Mesenchymal stem cell (in vitro differentiated cells and primary cell): ENCODE results near the gene TXNDC15.
"Not testable (repeated sequence)": the region's sequence is repeated elsewhere in the genome, so short reads cannot be mapped to it uniquely, and the experiment has no call there.

ENCODE experiments used
- DNase-seq: peaks from one replicate; pipeline ENCODE4 v3.0.0-alpha.2; 2013
- H2AFZ ChIP-seq: one replicate; pipeline ENCODE4 v1.6.1; 2013; ENCODE audit warnings: low read depth, mild to moderate bottlenecking, control low read depth, inconsistent platforms, low read length, moderate library complexity
- H2AK5ac ChIP-seq: 2 replicates; pipeline ENCODE4 v1.6.1; 2013; ENCODE audit warnings: low read length, moderate library complexity, mild to moderate bottlenecking, inconsistent platforms; ENCODE audit not compliant: severe bottlenecking
- H2BK120ac ChIP-seq: one replicate; pipeline ENCODE4 v1.6.1; 2013; ENCODE audit warnings: low read depth, mild to moderate bottlenecking, inconsistent platforms, low read length, moderate library complexity
- H2BK12ac ChIP-seq, 2 experiments: one replicate each; pipeline ENCODE4 v1.6.1; 2013; ENCODE audit warnings: inconsistent platforms in 2 of 2, low read length in 2 of 2, mild to moderate bottlenecking in 2 of 2, moderate library complexity in 2 of 2, control low read depth in 1 of 2
- H2BK15ac ChIP-seq: one replicate; pipeline ENCODE4 v1.6.1; 2013; ENCODE audit warnings: mild to moderate bottlenecking, low read depth, inconsistent platforms; ENCODE audit not compliant: poor library complexity, severe bottlenecking
- H2BK5ac ChIP-seq: 2 replicates; pipeline ENCODE4 v1.6.1; 2013; ENCODE audit warnings: low read depth, mild to moderate bottlenecking, low read length, control low read depth, inconsistent platforms; ENCODE audit not compliant: poor library complexity, severe bottlenecking
- H3K14ac ChIP-seq, 2 experiments: one replicate each; pipeline ENCODE4 v1.6.1; 2013; ENCODE audit warnings: inconsistent platforms in 2 of 2, low read length in 2 of 2, control low read depth in 1 of 2, mild to moderate bottlenecking in 1 of 2, moderate library complexity in 1 of 2
- H3K18ac ChIP-seq, 2 experiments: one replicate each; pipeline ENCODE4 v1.6.1; 2013; ENCODE audit warnings: inconsistent platforms in 2 of 2, low read length in 2 of 2, control low read depth in 1 of 2, low read depth in 1 of 2, mild to moderate bottlenecking in 1 of 2
- H3K23ac ChIP-seq, 2 experiments: one replicate each; pipeline ENCODE4 v1.6.1; 2013; ENCODE audit warnings: inconsistent platforms in 2 of 2, low read length in 2 of 2, mild to moderate bottlenecking in 2 of 2, moderate library complexity in 2 of 2, control low read depth in 1 of 2
- H3K27ac ChIP-seq: 2 replicates; pipeline ENCODE4 v1.5.1; 2013; ENCODE audit warnings: mild to moderate bottlenecking, moderate library complexity, low read length, control low read depth, inconsistent platforms; ENCODE audit not compliant: poor library complexity, severe bottlenecking
- H3K27me3 ChIP-seq, 2 experiments: 2 replicates each; pipeline versions ENCODE4 v1.6.1 to v1.7.0; 2013; ENCODE audit warnings: low read length in 2 of 2, mild to moderate bottlenecking in 2 of 2, moderate library complexity in 2 of 2, control low read depth in 1 of 2, inconsistent platforms in 1 of 2; ENCODE audit not compliant: control insufficient read depth in 1 of 2, insufficient read depth in 1 of 2
- H3K36me3 ChIP-seq, 2 experiments: 2 replicates each; pipeline versions ENCODE4 v1.6.1 to v1.7.0; 2013; ENCODE audit warnings: low read length in 2 of 2, control low read depth in 1 of 2, inconsistent platforms in 1 of 2, low read depth in 1 of 2, mild to moderate bottlenecking in 1 of 2; ENCODE audit not compliant: insufficient read depth in 2 of 2, control insufficient read depth in 1 of 2
- H3K4ac ChIP-seq, 2 experiments: one replicate each; pipeline ENCODE4 v1.6.1; 2013; ENCODE audit warnings: inconsistent platforms in 2 of 2, low read length in 2 of 2, mild to moderate bottlenecking in 2 of 2, moderate library complexity in 2 of 2, control low read depth in 1 of 2, low read depth in 1 of 2
- H3K4me1 ChIP-seq: 2 replicates; pipeline ENCODE4 v1.6.1; 2013; ENCODE audit warnings: low read depth, low read length, control low read depth; ENCODE audit not compliant: control insufficient read depth, insufficient read depth
- H3K4me2 ChIP-seq: 2 replicates; pipeline ENCODE4 v1.6.1; 2013; ENCODE audit warnings: low read length, mild to moderate bottlenecking, inconsistent platforms; ENCODE audit not compliant: poor library complexity, severe bottlenecking
- H3K4me3 ChIP-seq, 2 experiments: 2 replicates each; pipeline versions ENCODE4 v1.5.1 to v1.7.0; 2013; ENCODE audit warnings: low read length in 2 of 2, mild to moderate bottlenecking in 2 of 2, control low read depth in 1 of 2, low read depth in 1 of 2; ENCODE audit not compliant: insufficient read depth in 1 of 2
- H3K79me1 ChIP-seq: replicated peaks from 2 replicates; pipeline ENCODE4 v1.6.1; 2013; ENCODE audit warnings: mild to moderate bottlenecking, control low read depth, low read length, inconsistent platforms; ENCODE audit not compliant: poor library complexity, severe bottlenecking
- H3K9ac ChIP-seq: 2 replicates; pipeline ENCODE4 v1.7.0; 2013; ENCODE audit warnings: mild to moderate bottlenecking, low read length, moderate library complexity
- H3K9me3 ChIP-seq: 2 replicates; pipeline ENCODE4 v1.7.0; 2013; ENCODE audit warnings: mild to moderate bottlenecking, low read length; ENCODE audit not compliant: control insufficient read depth
- H4K8ac ChIP-seq: one replicate; pipeline ENCODE4 v1.6.1; 2013; ENCODE audit warnings: inconsistent platforms, mild to moderate bottlenecking, low read length, moderate library complexity
- H4K91ac ChIP-seq: one replicate; pipeline ENCODE4 v1.6.1; 2013; ENCODE audit warnings: mild to moderate bottlenecking, low read length, inconsistent platforms
- WGBS: methylation state at CpG from one replicate; pipeline ENCODE4 v1.1.7; 2013; ENCODE audit warnings: mixed read lengths; 5-methylcytosine and 5-hydroxymethylcytosine counted together

TXNDC15 gene

DNA sequence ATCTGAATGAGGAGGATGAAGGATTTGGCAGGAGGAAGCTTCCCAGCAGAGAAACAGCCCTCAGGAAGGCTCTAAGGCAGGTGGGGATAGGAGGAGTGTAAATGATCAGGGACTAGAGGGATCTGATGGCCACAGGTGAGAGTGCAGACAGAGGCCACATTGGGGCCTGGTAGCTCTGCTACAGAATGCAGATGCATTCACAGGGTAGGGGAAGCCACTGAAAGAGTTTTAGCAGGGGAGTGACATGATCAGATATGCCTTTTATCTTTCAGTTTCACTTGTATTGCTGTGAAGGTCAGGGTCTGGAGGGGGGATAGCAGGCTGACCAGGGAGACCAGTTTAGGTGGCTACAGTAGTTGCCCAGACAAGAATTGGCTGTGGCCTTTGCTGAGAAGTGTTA is 3.0 kb downstream of the TXNDC15 start:
- no peak overlapping the region for H2BK12ac ChIP-seq
- no peak overlapping the region for H2AK5ac ChIP-seq
- peaks cover 29% of the 10 kb centered on the region for H3K79me1 ChIP-seq
- H4K91ac ChIP-seq, result no peak overlapping the region
- peaks cover 0 to 9% of the 10 kb centered on the region in 2 experiments for H3K36me3 ChIP-seq
- no peak overlapping the region for H3K18ac ChIP-seq
- no peak overlapping the region for H4K8ac ChIP-seq
- H3K27me3 ChIP-seq, result no peaks in the 10 kb centered on the region
- H3K9me3 ChIP-seq, result no peaks in the 10 kb centered on the region
- no peak for DNase-seq
- no peak overlapping the region for H3K4me2 ChIP-seq
- no peak overlapping the region for H2BK120ac ChIP-seq
- H2BK5ac ChIP-seq, result no peak overlapping the region
- no peak overlapping the region for H3K27ac ChIP-seq
- no peak overlapping the region for H3K23ac ChIP-seq
- H2BK15ac ChIP-seq, result no peak overlapping the region
- no peak overlapping the region for H3K9ac ChIP-seq
- H3K4me1 ChIP-seq, result peaks cover 5% of the 10 kb centered on the region
- H3K4me3 ChIP-seq, result no peak overlapping the region
- H2AFZ ChIP-seq, result no peak overlapping the region
- no peak overlapping the region for H3K14ac ChIP-seq
- peak overlapping the region in 1 of 2 experiments; percentile 49 for H3K4ac ChIP-seq

DNA sequence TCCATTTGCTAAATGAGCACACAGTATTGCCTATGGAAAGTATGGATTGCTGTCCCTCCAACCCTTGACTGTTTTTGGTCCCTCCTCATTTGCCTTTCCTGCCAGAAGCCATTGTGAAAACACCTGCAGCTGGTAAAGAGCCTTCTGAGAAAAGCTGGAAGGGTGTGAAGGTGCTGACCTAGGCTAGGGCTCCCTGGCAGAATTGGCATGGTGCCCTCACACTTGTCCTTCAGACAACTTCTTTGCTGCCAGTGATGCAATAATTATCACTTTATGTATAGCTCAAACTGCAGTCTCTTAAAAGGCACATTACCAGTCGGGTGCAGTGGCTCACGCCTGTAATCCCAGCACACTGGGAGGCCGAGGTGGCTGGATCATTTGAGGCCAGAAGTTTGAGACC is 4.2 kb downstream of the TXNDC15 start:
- no peak for DNase-seq

DNA sequence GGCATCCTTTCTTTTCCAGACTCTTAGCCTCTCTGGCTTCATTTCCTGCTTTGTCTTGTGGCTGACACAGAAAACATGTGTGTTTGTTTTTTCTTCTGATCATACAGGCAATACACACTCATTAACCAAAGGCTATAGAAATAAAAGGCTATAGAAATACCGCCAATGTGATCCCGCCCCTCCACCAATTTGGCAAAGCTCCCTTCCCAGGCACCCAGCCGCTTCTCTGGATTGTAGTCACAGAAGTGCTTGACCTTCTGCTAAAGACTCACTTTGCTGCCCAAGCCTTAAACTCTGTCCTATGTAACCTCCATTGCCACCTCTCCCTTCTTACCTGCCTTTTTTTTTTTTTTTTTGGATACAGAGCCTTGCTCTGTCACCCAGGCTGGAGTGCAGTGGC is 5.3 kb downstream of the TXNDC15 start:
- H3K9me3 ChIP-seq, result no peaks in the 10 kb centered on the region
- H2BK15ac ChIP-seq, result no peak overlapping the region
- no peak overlapping the region for H3K4me2 ChIP-seq
- H2AFZ ChIP-seq, result no peak overlapping the region
- H3K23ac ChIP-seq, result no peak overlapping the region
- H3K14ac ChIP-seq, result no peak overlapping the region
- 93% methylated on average over 3 of the region's 3 CpGs for WGBS
- peaks cover 30% of the 10 kb centered on the region for H3K79me1 ChIP-seq
- no peak overlapping the region for H4K91ac ChIP-seq
- no peak overlapping the region for H2BK120ac ChIP-seq
- peaks cover 2% of the 10 kb centered on the region for H3K4me1 ChIP-seq
- H3K27me3 ChIP-seq, result no peaks in the 10 kb centered on the region
- H3K4ac ChIP-seq, result no peak overlapping the region
- peaks cover 0 to 9% of the 10 kb centered on the region in 2 experiments for H3K36me3 ChIP-seq
- no peak overlapping the region for H2BK5ac ChIP-seq
- no peak overlapping the region for H3K27ac ChIP-seq
- no peak overlapping the region for H3K18ac ChIP-seq
- H3K9ac ChIP-seq, result no peak overlapping the region
- H3K4me3 ChIP-seq, result no peak overlapping the region
- H2BK12ac ChIP-seq, result no peak overlapping the region
- no peak overlapping the region for H2AK5ac ChIP-seq
- DNase-seq, result no peak
- H4K8ac ChIP-seq, result no peak overlapping the region

More for the DNA sequence above, 4.2 kb downstream of the TXNDC15 start:
- peaks cover 32% of the 10 kb centered on the region for H3K79me1 ChIP-seq
- H3K4me3 ChIP-seq, result no peak overlapping the region
- H2BK15ac ChIP-seq, result no peak overlapping the region
- H3K27ac ChIP-seq, result no peak overlapping the region
- WGBS, result 100% methylated on average over 3 of the region's 3 CpGs
- H3K9ac ChIP-seq, result no peak overlapping the region
- H2BK5ac ChIP-seq, result no peak overlapping the region
- no peak overlapping the region for H3K4ac ChIP-seq
- no peak overlapping the region for H3K18ac ChIP-seq
- no peak overlapping the region for H3K23ac ChIP-seq
- no peak overlapping the region for H3K14ac ChIP-seq
- H2BK12ac ChIP-seq, result no peak overlapping the region
- H3K36me3 ChIP-seq, result peaks cover 0 to 9% of the 10 kb centered on the region in 2 experiments
- H2AFZ ChIP-seq, result no peak overlapping the region
- H2BK120ac ChIP-seq, result no peak overlapping the region
- no peaks in the 10 kb centered on the region for H3K9me3 ChIP-seq
- H2AK5ac ChIP-seq, result no peak overlapping the region
- peaks cover 5% of the 10 kb centered on the region for H3K4me1 ChIP-seq
- no peak overlapping the region for H3K4me2 ChIP-seq
- H4K8ac ChIP-seq, result no peak overlapping the region
- H4K91ac ChIP-seq, result no peak overlapping the region
- H3K27me3 ChIP-seq, result no peaks in the 10 kb centered on the region

DNA sequence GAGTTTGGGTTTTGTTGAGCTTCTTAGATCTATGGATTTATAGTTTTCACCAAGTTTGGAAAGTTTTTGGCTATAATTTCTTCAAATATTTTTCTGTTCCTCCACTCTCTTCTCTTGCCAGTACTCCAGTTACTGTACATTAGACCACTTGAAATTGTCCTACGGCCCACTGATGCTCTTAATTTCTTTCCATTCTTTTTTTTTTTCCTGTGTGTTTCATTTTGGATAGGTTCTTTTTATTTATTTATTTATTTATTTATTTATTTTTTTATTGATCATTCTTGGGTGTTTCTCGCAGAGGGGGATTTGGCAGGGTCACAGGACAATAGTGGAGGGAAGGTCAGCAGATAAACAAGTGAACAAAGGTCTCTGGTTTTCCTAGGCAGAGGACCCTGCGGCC is 6.8 kb downstream of the TXNDC15 start:
- not testable (repeated sequence) for H3K9me3 ChIP-seq, H4K8ac ChIP-seq, H2BK15ac ChIP-seq, H3K4me3 ChIP-seq, DNase-seq, H3K27me3 ChIP-seq, H2BK12ac ChIP-seq, H2BK120ac ChIP-seq, H2BK5ac ChIP-seq, H3K4me2 ChIP-seq, H3K4me1 ChIP-seq, H3K4ac ChIP-seq, H2AK5ac ChIP-seq, H3K23ac ChIP-seq, H3K14ac ChIP-seq, H3K27ac ChIP-seq, H3K18ac ChIP-seq, H3K9ac ChIP-seq, H2AFZ ChIP-seq, H3K36me3 ChIP-seq, H4K91ac ChIP-seq
- 100% methylated on average over 1 of the region's 3 CpGs for WGBS
- peaks cover 33% of the 10 kb centered on the region for H3K79me1 ChIP-seq
